Mammary epithelial cell (primary cell): ENCODE results near the gene HS3ST2.
"Not testable (repeated sequence)": the region's sequence is repeated elsewhere in the genome, so short reads cannot be mapped to it uniquely, and the experiment has no call there.

ENCODE experiments used
- EZH2 ChIP-seq: IDR thresholded peaks from 2 replicates; pipeline ENCODE4 v1.6.1; 2012; ENCODE audit warnings: low read length, inconsistent platforms, borderline replicate concordance
- TF ChIP-seq, protein P1 (sequence below), 2 donors: IDR thresholded peaks in 1 of 2; conservative IDR thresholded peaks in 1 of 2; 2 replicates each; pipeline ENCODE4 v1.5.1; 2011 to 2012; ENCODE audit warnings: inconsistent platforms in 2 of 2, low read length in 2 of 2, mild to moderate bottlenecking in 2 of 2, control low read depth in 1 of 2, low read depth in 1 of 2; ENCODE audit not compliant: insufficient read depth in 1 of 2; ENCODE audit errors: extremely low read depth in 1 of 2

DNA sequence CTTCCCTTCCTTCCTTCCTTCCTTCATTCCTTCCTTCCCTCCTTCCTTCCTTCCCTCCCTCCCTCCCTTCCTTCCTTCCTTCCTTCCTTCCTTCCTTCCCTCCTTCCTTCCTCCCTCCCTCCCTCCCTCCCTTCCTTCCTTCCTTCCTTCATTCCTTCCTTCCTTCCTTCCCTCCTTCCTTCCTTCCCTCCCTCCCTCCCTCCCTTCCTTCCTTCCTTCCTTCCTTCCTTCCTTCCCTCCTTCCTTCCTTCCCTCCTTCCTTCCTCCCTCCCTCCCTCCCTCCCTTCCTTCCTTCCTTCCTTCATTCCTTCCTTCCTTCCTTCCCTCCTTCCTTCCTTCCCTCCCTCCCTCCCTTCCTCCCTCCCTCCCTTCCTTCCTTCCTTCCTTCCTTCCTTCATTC lies 4.8 kb downstream of the HS3ST2 start:
- TF ChIP-seq, protein P1, sequence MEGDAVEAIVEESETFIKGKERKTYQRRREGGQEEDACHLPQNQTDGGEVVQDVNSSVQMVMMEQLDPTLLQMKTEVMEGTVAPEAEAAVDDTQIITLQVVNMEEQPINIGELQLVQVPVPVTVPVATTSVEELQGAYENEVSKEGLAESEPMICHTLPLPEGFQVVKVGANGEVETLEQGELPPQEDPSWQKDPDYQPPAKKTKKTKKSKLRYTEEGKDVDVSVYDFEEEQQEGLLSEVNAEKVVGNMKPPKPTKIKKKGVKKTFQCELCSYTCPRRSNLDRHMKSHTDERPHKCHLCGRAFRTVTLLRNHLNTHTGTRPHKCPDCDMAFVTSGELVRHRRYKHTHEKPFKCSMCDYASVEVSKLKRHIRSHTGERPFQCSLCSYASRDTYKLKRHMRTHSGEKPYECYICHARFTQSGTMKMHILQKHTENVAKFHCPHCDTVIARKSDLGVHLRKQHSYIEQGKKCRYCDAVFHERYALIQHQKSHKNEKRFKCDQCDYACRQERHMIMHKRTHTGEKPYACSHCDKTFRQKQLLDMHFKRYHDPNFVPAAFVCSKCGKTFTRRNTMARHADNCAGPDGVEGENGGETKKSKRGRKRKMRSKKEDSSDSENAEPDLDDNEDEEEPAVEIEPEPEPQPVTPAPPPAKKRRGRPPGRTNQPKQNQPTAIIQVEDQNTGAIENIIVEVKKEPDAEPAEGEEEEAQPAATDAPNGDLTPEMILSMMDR (conservative IDR thresholded peaks at IDR 0.05 in 1 of 2, IDR thresholded peaks at IDR 0.05 in 1 of 2; ENCODE audit: extremely low read depth in 1 of 2, insufficient read depth in 1 of 2, low read depth in 1 of 2, low read length in 2 of 2), result not testable (repeated sequence)
- not testable (repeated sequence) for TF ChIP-seq EZH2
